WERI-Rb-1 (cell line): ENCODE data around the gene TIGAR.

Experiments used
- DNase-seq: peaks from one replicate; pipeline ENCODE4 v3.0.0-alpha.2; 2020
- H3K27ac ChIP-seq: fragments of 250-450 bp; sonication (Bioruptor Pico); 2 replicates; pipeline ENCODE4 v1.5.1; 2020; ENCODE audit warnings: mild to moderate bottlenecking, moderate library complexity
- H3K27me3 ChIP-seq: fragments of 250-450 bp; sonication (Bioruptor Pico); 2 replicates; pipeline ENCODE4 v1.5.1; 2021; ENCODE audit warnings: mild to moderate bottlenecking, low read depth, moderate library complexity; ENCODE audit not compliant: insufficient read depth, severe bottlenecking
- H3K36me3 ChIP-seq: fragments of 250-450 bp; sonication (Bioruptor Pico); 2 replicates; pipeline ENCODE4 v1.5.1; 2020; ENCODE audit warnings: mild to moderate bottlenecking, moderate library complexity
- H3K4me3 ChIP-seq: 2 replicates; pipeline ENCODE4 v1.5.1; 2011; ENCODE audit warnings: low read depth, mild to moderate bottlenecking, control low read depth, low read length
- H3K9me3 ChIP-seq: fragments of 250-450 bp; sonication (Bioruptor Pico); 2 replicates; pipeline ENCODE4 v1.5.1; 2021; ENCODE audit warnings: mild to moderate bottlenecking, moderate library complexity; ENCODE audit not compliant: severe bottlenecking
- TF ChIP-seq, protein P1 (sequence below): IDR thresholded peaks from 2 replicates; pipeline ENCODE4 v1.5.1; 2011; ENCODE audit warnings: low read depth, mild to moderate bottlenecking, control low read depth, inconsistent platforms, low read length

TIGAR gene

DNA sequence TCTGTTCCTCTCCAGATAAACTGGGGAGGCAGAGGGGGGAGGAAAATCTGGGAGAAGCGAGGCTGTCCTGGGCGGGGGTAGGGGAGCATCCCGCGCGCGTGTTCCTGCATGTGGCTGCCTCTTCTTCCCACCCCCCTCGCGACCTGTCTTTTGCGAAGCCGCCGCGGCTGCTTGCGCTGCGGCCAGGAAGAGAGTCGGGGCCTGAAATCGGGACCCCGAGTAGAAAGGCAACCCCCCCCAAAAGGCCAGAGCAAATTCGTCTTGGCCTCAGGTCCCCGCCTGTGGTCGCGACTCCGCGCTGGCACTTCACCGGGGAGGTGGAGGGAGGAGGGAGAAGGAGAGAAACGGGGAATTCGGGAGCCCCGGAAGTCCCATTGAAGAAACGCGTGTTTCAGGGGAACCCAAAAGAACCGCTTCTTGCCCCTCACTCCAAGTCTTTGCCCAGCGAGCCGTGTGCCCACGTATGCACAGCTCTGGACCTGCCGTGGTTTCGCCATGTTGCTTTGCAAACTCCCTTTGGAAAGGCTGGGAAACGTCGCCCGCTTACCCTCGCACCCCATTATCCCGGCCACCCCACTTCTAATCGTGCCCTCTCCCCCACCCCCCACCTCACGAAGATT lies 46.5 kb upstream of the TIGAR start:
- Histone ChIP-seq H3K27me3 (peaks cover 71% of the 10 kb centered on the region), H3K9me3 (no peaks in the 10 kb centered on the region), H3K4me3 (peak overlapping the region; percentile 51), H3K36me3 (no peaks in the 10 kb centered on the region), H3K27ac (no peak overlapping the region)
- TF ChIP-seq, protein P1, sequence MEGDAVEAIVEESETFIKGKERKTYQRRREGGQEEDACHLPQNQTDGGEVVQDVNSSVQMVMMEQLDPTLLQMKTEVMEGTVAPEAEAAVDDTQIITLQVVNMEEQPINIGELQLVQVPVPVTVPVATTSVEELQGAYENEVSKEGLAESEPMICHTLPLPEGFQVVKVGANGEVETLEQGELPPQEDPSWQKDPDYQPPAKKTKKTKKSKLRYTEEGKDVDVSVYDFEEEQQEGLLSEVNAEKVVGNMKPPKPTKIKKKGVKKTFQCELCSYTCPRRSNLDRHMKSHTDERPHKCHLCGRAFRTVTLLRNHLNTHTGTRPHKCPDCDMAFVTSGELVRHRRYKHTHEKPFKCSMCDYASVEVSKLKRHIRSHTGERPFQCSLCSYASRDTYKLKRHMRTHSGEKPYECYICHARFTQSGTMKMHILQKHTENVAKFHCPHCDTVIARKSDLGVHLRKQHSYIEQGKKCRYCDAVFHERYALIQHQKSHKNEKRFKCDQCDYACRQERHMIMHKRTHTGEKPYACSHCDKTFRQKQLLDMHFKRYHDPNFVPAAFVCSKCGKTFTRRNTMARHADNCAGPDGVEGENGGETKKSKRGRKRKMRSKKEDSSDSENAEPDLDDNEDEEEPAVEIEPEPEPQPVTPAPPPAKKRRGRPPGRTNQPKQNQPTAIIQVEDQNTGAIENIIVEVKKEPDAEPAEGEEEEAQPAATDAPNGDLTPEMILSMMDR = no peak
- DNase-seq = no peak

DNA sequence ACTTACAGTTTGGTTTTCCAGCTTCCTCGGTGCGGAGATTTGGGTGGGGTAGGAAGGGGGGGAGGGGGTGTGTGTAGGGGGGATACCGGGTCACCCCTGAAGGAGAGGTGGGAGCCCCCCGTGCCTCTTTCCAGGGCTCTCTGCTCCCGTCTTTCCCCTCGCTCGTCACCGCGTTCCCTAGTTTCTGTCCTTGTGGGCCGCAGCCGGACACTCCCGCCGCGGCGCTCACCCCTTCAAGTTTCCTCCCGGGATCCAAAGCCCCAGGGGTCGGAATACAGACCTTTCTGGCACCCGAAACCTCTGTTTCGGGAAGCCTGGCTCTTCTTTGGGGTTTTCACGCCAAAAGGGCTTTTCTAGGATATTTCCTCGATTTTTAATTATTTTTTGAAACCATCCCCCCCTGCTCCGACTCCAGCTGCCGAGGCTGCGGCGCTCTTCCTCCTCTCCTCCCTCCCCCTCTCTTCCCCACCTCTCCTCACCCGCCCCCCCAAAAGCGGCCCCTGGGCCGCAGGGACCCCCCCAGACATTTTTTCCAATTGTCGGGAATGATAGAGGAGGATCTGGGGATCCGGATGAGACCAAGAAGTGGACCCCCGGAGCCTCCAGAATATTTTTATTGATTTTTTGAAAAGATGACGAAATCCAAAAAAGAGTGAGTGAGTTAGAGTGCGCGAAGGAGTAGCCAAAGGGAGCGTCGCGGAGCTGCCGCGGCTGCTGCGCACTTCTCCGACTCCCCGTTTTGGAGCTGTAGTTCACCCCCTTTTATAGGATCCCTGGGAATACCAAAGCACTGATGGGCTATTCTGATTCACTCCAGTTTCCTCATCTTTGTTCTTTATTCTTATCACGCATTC lies 45.8 kb upstream of the TIGAR start:
- H3K27ac ChIP-seq = no peak overlapping the region
- peaks cover 64% of the 10 kb centered on the region for H3K27me3 ChIP-seq
- H3K4me3 ChIP-seq = peak overlapping the region; percentile 51
- H3K9me3 ChIP-seq = no peaks in the 10 kb centered on the region
- no peaks in the 10 kb centered on the region for H3K36me3 ChIP-seq
- TF ChIP-seq, protein P1 = no peak
- DNase-seq = no peak

DNA sequence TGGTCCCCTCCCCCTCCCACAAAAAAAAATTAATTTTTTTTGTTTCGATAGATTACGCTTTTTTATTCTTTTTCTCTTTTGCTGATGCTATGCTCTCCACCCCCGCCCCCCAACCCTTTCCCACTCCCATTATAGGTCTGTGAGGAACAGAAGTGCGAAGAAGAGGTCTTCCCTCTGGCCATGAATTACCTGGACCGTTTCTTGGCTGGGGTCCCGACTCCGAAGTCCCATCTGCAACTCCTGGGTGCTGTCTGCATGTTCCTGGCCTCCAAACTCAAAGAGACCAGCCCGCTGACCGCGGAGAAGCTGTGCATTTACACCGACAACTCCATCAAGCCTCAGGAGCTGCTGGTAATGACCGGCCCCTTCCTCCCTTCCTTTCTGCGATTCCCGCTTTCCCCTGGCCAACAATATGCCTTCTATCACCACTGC lies 45.1 kb upstream of the TIGAR start:
- Histone ChIP-seq H3K4me3 (no peak overlapping the region), H3K9me3 (no peaks in the 10 kb centered on the region), H3K27ac (no peak overlapping the region), H3K27me3 (peaks cover 59% of the 10 kb centered on the region), H3K36me3 (no peaks in the 10 kb centered on the region)
- TF ChIP-seq, protein P1 = no peak
- no peak for DNase-seq

DNA sequence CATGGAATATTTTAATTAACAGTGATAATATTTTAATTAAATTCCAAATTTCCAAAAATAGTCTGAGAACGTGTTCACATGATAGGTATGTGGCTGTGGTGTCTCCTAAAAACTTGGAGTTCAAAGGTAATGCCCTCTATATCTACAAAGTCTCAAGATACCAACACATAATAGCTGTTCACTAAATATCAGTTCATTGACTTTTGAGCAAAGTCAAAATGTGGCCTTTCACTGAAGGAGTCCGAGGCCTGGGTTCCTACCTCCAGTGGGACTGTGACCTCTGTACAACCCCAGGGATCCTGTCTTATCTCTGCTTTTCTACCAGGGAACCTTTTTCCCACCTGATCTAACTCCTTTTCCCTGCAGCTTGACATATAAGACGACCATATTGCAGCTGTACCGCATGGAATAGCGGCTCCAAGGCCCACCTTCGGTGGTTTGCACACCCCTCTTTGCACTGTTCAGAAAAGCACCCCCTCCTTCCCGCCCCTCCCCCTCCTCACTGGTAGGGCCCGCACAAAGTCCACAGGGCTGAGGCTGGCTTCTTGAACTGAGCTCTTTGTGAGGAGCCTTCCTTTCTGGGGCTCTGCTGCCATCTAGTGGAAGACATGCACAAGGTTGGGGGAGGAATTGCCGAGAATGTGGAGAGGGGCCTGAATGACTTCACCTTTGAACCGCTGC lies 44.3 kb upstream of the TIGAR start:
- H3K27ac ChIP-seq = no peak overlapping the region
- peak; percentile 86 for DNase-seq
- no peaks in the 10 kb centered on the region for H3K36me3 ChIP-seq
- H3K9me3 ChIP-seq = no peaks in the 10 kb centered on the region
- TF ChIP-seq, protein P1 = peak; percentile 81
- H3K27me3 ChIP-seq = peaks cover 51% of the 10 kb centered on the region
- no peak overlapping the region for H3K4me3 ChIP-seq

DNA sequence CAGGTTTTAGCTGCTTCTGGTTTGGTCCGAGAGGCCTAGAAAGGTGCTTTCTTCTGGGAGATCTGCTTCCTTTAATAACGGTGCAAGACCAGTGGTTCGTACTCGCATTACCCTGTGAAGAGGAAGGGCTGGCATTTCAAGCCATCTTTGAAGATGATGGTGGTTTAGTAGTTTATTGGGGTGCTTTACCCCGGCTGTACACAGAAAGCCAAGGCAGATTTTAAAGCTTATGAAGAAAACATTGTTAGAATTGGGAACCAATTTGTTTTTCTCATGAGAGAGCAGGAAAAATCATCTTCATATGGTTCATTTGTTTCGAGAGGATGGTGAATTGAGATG lies 43.8 kb upstream of the TIGAR start:
- DNase-seq = no peak
- no peak overlapping the region for H3K4me3 ChIP-seq
- H3K9me3 ChIP-seq = no peaks in the 10 kb centered on the region
- TF ChIP-seq, protein P1 = no peak
- no peaks in the 10 kb centered on the region for H3K36me3 ChIP-seq
- H3K27ac ChIP-seq = no peak overlapping the region
- H3K27me3 ChIP-seq = peaks cover 46% of the 10 kb centered on the region
